RWPE2 (cell line): ENCODE measurements around the gene PLA2G4D.

Source experiments
- ATAC-seq: fragments of 200-7000 bp; cut with Tn5 transposase; 3 replicates; pipeline ENCODE4 v1.9.1; 2021; ENCODE audit warnings: low read depth
- DNase-seq: peaks from one replicate; pipeline ENCODE4 v3.0.0-alpha.2; 2020; ENCODE audit warnings: low spot score
- H3K27ac ChIP-seq: fragments of 450-650 bp; 2 replicates; pipeline ENCODE4 v1.5.1; 2017; ENCODE audit warnings: mild to moderate bottlenecking; ENCODE audit not compliant: poor library complexity, severe bottlenecking
- H3K27me3 ChIP-seq: fragments of 250-450 bp; sonication (Bioruptor Pico); 2 replicates; pipeline ENCODE4 v1.5.1; 2021; ENCODE audit warnings: mild to moderate bottlenecking, moderate library complexity; ENCODE audit not compliant: insufficient read depth, poor library complexity, severe bottlenecking
- H3K36me3 ChIP-seq: fragments of 250-450 bp; sonication (Bioruptor Pico); 2 replicates; pipeline ENCODE4 v1.5.1; 2020; ENCODE audit warnings: low read depth, mild to moderate bottlenecking, moderate library complexity
- H3K4me1 ChIP-seq: fragments of 250-450 bp; sonication (Bioruptor Pico); 2 replicates; pipeline ENCODE4 v1.5.1; 2021; ENCODE audit warnings: mild to moderate bottlenecking, moderate library complexity; ENCODE audit not compliant: insufficient read depth, poor library complexity, severe bottlenecking
- H3K4me3 ChIP-seq: fragments of 250-450 bp; sonication (Bioruptor Pico); 2 replicates; pipeline ENCODE4 v1.5.1; 2021; ENCODE audit warnings: mild to moderate bottlenecking, moderate library complexity; ENCODE audit not compliant: severe bottlenecking
- H3K9me3 ChIP-seq: fragments of 250-450 bp; sonication (Bioruptor Pico); 2 replicates; pipeline ENCODE4 v1.5.1; 2021; ENCODE audit warnings: mild to moderate bottlenecking, moderate library complexity; ENCODE audit not compliant: severe bottlenecking
- TF ChIP-seq, protein P1 (sequence below): fragments of 450-650 bp; IDR thresholded peaks from one replicate; pipeline ENCODE4 v1.5.1; 2017; ENCODE audit warnings: mild to moderate bottlenecking, moderate library complexity; ENCODE audit not compliant: poor library complexity, severe bottlenecking

Gene PLA2G4D

GRCh38 chr15:42140383-42141070, 46.2 kb upstream of the PLA2G4D start:
- ATAC-seq (no peak), DNase-seq (peak; percentile 51)
- Histone ChIP-seq H3K4me3 (no peak overlapping the region), H3K4me1 (peaks cover 1% of the 10 kb centered on the region), H3K27ac (no peak overlapping the region), H3K36me3 (no peaks in the 10 kb centered on the region), H3K27me3 (no peaks in the 10 kb centered on the region), H3K9me3 (no peaks in the 10 kb centered on the region)
- TF ChIP-seq, protein P1, sequence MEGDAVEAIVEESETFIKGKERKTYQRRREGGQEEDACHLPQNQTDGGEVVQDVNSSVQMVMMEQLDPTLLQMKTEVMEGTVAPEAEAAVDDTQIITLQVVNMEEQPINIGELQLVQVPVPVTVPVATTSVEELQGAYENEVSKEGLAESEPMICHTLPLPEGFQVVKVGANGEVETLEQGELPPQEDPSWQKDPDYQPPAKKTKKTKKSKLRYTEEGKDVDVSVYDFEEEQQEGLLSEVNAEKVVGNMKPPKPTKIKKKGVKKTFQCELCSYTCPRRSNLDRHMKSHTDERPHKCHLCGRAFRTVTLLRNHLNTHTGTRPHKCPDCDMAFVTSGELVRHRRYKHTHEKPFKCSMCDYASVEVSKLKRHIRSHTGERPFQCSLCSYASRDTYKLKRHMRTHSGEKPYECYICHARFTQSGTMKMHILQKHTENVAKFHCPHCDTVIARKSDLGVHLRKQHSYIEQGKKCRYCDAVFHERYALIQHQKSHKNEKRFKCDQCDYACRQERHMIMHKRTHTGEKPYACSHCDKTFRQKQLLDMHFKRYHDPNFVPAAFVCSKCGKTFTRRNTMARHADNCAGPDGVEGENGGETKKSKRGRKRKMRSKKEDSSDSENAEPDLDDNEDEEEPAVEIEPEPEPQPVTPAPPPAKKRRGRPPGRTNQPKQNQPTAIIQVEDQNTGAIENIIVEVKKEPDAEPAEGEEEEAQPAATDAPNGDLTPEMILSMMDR, result no peak

DNA sequence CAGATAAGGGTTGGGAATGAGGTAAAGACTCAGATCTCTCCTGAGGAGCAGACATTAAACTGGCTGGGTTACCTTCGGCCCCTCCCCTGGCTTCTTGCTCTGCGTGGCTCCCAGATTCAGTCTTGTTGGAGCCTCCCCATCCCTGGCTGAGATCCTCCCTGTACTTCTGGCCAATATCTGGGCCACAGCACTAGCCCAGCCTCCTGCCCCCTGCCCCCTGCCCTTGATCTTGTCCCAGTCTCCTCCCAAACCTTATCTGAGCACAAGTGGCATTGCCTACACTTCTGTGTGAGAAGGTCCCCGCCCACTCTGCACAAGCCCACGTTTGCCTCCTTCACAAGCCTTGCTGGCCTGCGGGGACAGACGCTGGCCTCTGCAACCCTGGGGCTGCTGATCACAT, 45.2 kb upstream of the PLA2G4D start:
- no peaks in the 10 kb centered on the region for H3K9me3 ChIP-seq
- no peak overlapping the region for H3K27ac ChIP-seq
- ATAC-seq, result no peak
- peak; percentile 55 for DNase-seq
- peaks cover 3% of the 10 kb centered on the region for H3K4me1 ChIP-seq
- H3K27me3 ChIP-seq, result no peaks in the 10 kb centered on the region
- TF ChIP-seq, protein P1, result no peak
- H3K36me3 ChIP-seq, result no peaks in the 10 kb centered on the region
- no peak overlapping the region for H3K4me3 ChIP-seq

DNA sequence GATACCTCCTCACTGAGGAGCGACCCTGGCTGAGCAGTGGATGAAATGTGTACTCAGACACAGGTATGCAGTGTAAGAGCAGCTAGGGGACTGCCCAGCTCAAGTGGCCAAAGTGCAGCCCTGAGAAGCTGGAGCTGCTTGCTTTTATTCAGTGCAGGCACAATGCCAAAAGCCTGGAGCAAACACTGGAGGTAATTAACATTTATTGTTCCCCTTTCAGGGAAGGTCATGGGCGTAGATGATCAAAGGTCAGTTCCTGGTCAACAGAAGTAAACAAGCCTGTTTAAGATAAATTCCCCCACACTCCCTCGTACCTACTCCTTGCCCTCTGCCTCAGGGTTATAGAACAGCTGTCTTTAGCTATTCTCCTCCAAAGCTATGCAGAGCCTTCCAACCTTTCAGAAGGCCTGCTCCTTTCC, 44.6 kb upstream of the PLA2G4D start:
- Histone ChIP-seq H3K9me3 (no peaks in the 10 kb centered on the region), H3K27ac (no peak overlapping the region), H3K4me3 (no peak overlapping the region), H3K36me3 (no peaks in the 10 kb centered on the region), H3K4me1 (peaks cover 3% of the 10 kb centered on the region), H3K27me3 (no peaks in the 10 kb centered on the region)
- DNase-seq, result peak; percentile 42
- ATAC-seq, result no peak
- TF ChIP-seq, protein P1, result no peak

DNA sequence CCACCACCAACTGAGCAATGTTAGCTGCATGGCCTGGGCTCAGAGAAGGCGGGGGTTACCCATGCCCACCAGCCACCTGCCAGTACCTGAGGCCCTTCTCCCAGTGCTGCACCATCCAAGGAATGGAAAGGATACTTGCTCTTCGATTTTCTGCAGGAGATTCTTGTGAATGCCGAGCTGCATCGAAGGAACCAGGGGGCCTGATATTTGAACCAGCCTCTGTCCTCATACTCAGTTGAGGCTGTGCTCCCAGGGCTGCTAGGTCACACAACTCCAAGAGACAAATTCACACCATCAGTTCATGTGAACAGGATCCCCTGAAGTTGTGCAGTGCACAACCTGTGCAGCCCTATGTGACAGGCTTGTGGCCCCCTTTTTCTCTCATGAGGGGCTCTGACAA, 44.0 kb upstream of the PLA2G4D start:
- H3K27ac ChIP-seq, result no peak overlapping the region
- TF ChIP-seq, protein P1, result no peak
- H3K4me1 ChIP-seq, result peaks cover 3% of the 10 kb centered on the region
- H3K9me3 ChIP-seq, result no peaks in the 10 kb centered on the region
- H3K27me3 ChIP-seq, result no peaks in the 10 kb centered on the region
- H3K36me3 ChIP-seq, result no peaks in the 10 kb centered on the region
- ATAC-seq (no peak), DNase-seq (peak; percentile 20)
- no peak overlapping the region for H3K4me3 ChIP-seq
